Ammon's horn (tissue), 1 donor: Measurements from ENCODE around the gene RAP2A.

ENCODE experiments used
- DNase-seq: peaks from one replicate; pipeline ENCODE4 v3.0.0-alpha.2; 2016; ENCODE audit warnings: low spot score

RAP2A gene

DNA sequence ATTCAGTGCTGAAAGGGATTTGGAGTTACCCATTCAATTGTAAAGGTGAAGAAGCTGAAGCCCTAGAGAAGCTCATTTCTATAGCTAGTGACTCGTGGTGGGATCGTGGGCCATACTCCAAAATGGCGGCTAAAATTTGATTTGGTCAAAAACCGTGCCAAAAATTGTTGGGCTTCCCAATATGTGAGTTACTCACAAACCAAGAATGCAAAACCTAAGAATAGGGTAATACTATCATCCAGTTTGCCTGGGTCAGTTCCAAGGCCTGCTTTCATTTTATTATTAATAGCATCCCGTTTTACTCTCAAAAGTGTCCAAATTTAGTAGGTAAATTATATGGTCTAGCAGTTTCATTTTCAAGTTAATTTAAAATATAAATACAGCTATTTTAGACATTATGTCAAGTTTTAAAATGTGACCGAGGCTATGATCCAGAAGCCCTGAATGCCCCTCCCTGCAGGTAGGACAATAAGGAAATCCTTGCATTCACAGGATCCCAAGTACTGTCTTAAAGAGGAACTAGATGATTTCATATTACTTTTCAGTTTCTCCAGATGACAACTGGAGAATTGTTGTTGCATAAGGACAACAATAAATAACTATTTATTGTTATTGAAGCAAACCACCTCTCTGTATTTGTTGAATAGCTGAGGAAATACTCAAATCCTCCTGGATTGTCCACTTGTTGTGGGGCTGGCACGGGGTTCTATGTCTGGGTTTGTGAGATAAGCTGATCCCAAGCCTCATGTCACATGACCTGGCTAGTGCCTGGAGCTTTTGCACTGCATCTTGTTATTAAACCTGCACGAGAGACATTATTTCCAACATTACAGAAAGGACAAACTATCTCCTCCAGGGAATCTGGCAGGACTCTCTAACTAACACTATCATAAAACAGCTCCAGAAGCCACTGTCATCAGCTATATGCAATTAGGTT is 11.6 kb upstream of the RAP2A start:
- no peak for DNase-seq

DNA sequence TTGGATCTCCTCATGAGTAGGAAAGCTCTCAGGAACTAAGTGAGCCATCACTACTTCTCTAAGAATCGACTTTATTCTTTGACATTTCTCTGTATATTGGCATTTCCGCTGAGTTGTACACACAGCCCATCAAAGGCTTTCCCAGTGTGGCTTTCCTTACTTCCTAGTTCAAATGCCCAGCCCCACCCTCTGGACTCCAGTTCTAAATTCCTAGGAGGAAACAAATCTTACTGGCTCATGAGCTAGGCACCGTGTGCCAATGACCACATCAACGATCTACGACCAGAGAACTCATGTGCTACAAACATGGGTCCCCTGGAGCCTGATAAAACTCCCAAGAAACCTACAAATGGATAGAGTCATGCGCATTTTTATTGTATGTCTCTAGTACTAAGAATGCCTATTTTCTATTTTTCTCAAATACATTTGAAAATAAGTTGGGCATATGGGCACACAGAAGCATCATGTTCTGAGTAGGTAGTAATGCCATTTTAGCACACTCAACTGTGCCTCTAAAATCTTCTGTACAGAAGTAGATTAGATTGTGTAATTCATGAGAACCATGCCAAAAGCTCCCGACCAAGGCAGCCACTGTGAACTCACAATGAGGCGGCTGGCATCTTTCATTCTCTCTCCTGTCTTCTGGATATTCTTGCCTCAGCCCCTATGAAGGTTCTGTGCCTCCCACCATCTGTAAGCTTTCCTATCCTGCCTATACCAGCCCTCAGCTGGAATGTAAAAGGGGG is 10.5 kb upstream of the RAP2A start:
- DNase-seq = peak; percentile 50

DNA sequence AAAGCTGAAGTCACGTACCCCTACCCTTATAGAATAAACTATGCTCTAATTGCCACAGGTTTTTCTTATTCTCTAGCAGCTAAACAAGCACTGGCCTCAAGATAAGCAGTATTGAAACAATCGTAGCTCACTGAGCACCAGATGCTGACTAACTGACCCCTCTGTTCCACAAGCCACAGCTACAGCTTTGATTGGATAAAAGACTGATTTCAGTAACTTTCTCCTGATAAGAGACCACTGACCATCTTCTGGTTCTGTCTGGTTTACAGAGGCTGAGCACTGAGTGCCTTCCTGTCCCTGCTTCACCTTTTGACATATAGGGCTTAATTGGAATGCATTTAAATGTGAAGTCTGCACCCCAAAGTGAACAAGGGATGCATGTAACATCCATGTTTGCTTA is 8.4 kb upstream of the RAP2A start:
- DNase-seq = no peak

DNA sequence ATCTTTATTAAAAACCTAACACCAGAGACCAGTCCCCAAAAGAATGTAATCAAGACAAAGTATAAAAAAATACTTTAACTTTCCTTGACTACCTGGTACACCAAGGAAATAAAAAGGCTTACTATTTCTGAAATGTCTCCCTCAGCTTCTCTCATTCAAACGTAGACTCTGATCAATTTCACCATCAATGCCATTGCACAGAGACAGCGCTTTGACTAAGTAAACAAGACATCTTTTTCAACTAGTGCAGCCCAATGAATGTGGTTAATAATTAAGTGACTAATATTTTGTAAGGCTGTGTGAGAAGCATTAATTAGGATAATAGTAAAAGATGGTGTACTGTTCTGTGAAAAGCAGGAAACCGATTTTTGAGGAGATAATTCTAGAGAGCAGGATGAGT is 7.3 kb upstream of the RAP2A start:
- no peak for DNase-seq

DNA sequence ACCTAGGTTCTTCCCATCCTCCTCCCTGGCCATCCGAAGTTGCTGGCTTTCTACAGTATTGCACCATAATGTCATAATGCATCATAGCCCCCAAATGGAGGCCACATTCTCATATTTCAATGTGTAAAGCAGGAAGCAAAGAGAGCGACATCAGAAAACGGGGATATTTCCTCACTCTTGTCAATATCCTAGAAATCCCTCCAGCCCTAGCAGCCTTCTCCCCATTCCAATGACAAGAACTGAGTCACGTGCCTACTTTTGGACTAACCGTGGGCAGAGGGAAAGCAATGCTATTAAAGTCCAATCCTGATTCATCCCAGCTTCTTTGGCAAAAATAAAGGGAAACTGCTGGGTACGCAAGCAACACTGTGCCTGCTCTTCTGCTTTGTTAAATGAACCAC is 4.3 kb upstream of the RAP2A start:
- DNase-seq = peak; percentile 86

DNA sequence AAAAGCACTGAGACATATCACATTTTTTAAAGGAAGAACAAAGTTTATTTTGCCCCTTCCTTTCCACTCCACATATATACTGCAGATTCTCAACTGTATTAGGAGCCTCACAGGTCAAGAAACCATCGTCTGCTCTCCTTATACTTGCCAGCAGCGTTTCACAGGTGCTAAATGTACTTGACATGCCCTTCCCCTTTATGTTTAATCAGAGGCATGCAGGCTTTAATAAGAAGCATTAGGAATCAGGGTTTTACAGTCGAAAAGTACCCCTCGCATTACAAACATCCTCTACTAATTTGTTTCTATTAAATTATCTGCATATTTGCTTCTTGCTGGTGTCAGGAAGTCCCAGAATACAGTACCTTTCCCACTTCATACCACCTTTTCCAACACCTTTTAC is 3.7 kb upstream of the RAP2A start:
- no peak for DNase-seq

DNA sequence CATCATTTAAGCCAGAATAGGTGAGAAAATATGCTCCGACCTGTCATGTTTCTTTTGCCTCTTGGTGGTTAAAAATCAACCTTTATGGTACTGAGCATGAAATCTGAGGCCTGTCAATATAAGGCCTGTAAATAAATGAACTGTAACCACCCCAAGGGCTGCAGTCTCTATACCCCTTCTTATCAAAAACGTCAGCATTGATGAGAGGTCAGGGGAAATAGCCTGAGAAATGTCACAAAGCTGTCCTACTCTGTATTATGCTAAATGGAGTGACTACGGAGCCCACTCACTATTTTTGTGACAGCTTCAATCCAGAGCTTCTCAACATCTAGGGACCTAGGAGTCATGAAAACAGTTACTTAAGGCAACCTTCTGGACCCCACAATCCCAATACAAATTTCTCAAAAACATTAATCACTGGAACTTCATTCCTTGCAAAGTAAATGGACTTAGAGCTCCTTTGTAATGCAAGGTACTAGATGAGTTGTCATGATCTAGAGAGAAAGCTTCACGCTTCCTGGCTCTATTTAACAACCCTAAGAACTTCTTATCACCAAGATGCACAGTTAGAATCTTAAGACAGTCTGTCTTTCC is 2.7 kb upstream of the RAP2A start:
- DNase-seq = no peak

DNA sequence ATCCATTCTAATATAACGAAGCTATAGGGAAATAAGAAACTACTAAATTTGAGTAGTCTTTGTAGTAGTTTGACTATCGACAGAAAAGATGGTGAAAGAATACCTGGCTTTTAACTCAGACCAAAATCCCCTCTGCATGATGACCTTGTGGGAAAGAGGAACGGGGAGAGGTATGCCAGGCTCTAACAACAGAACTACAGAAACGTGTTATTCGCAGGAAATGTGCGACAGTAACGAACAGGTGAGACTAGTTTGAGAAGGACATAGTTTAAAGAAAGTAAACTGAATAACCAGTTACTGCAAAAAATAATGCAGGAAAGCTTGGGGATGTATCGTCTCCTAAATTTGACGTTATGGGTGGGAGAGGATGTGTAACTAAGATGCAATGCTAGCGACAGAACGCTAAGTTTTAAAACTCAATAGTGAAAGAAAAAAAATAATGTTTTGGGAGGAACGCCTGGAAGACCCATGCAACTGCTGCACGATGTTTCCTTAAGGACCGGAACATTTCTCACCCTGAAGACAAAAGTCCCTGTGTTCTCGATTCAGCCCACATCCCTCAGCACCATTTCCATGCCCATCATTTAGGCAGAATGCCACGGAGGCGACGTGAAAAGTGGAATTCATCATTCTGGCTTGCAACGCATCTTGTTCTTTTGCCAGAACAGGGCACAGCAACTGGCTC is 1.6 kb upstream of the RAP2A start:
- DNase-seq = no peak

DNA sequence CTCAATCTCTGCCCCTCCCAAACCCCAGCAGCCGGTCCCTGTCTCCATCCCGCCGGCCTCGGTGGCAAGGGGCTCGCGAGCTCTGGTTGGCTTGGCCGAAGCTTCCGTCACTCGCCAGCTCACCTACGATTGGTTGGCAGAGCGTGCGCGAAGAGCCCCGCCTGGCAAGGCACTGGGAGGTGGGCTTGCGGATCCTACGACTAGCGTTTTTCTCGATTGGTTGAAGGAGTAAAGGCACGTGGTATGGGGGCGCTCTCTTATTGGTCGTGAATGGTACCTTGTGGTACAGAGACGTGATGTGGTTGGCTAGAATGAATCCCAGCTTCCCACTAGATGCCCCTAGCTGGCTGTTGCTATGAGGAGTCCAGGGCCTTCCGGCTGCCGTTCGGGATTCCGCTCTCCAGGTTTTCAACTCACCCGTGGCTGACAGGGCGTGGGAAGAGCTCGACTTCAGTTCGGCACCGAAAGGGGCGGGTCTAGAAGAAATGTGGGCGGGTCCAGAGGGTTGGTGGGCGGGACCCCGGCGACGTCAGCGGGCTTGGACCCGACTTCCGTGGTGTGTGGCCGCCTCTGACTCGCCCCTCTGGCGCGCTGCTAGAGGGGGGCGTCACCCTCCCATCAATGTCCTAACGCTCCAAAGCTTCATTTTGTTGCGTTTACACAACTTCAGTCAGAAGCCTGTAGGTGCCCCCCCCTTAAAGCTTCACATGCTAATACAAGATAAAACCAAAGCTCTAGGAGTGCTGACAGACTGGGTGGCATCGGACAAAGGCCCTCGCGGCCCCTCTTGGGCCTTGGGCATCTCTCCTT is 847 bp upstream of the RAP2A start:
- DNase-seq = peak; percentile 100

DNA sequence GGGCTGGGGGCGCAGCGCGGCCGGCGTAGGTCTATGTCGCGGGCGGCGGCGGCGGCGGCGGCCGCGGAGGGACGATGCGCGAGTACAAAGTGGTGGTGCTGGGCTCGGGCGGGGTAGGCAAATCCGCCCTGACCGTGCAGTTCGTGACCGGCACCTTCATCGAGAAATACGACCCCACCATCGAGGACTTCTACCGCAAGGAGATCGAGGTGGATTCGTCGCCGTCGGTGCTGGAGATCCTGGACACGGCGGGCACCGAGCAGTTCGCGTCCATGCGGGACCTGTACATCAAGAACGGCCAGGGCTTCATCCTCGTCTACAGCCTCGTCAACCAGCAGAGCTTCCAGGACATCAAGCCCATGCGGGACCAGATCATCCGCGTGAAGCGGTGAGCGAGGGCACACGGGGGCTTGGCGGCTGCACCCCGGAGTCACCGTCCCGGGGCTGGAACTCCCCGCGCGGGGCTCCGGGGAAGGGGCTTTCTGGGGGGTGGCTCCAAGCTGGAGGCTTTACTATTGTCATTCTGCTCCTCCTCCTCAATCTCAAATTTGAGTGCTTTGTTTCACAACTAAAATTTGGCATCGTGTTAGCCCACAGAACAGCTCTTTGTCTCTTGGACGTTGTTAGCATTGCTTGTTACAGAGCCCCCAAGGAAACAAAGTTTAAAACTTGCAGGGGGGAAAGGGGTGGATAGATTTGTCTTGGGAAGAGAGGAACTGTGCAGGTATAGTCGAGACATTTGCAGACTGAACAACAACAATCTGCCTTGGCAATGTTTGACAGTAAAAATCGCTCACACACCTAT is 630 bp downstream of the RAP2A start:
- peak; percentile 56 for DNase-seq

DNA sequence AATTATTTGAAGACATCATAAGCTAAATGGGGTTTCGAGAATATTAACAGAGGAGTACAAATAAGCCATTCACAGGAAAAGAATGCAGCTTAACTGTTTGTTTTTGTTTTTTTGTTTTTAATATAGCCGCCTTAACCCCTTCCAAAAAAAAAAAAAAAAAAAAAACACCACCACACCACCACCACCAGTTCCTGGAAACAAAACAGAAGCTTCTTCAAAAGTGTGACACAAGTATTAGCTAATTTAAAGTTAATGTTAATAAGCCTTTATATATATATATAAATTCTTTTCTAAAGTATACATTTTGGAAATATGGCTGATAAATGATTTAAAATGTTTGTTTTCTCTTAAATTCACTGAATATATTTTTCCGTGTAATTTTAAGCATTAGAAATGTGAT is 1.4 kb downstream of the RAP2A start:
- no peak for DNase-seq

DNA sequence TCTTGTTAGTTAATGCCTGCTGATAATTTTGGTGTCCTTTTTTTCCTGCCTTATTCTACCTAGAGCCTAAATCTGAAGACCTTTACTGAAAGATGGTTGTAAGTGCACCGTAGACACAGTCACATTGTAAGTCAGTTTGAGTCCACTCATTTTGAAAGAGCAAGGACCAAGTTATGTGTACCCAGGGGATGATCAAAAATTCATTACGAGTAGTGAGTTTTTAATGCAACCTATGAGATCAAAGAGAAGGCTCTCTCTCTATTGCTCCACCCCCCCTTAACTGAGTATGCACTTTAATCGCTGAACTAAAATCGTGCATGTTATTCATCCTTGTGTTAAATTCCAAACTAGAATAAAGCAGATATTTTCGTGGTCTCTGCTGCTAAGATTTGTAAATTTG is 1.8 kb downstream of the RAP2A start:
- DNase-seq = no peak

DNA sequence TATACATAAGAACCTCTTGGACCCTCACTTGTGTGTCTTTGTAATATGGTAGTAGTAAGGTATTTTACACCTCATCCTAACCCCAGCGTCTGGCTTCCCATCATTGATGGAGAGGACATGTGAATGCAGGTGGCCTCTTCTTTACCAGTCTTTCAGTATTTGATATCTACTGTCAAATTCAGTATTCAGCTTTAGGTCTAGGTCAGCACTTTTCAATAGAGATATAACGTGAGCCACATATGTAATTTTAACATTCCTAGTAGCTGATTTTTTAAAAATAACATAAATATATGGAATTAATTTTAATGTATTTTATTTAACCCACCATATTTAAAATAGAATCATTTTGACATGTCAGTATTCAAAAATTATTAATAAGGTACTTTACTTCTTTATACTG is 2.9 kb downstream of the RAP2A start:
- DNase-seq = no peak

DNA sequence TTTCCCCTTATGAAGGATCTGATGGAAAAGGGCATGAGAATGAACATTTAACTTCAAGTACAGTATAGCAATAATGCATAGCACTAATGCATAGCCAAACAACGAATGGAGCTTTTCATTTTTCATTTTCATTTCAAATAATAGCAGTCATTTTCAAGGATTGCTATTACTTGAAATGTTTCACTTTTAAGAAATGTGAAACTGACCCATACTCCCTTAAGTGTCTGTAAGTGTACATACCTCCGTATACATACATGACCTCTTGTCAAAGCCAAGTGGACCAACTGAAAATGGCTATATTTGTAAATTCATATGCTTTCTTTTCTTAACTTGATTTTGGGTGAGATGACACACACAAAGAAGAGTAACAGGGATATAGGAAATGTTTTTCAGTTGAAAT is 3.8 kb downstream of the RAP2A start:
- DNase-seq = no peak

DNA sequence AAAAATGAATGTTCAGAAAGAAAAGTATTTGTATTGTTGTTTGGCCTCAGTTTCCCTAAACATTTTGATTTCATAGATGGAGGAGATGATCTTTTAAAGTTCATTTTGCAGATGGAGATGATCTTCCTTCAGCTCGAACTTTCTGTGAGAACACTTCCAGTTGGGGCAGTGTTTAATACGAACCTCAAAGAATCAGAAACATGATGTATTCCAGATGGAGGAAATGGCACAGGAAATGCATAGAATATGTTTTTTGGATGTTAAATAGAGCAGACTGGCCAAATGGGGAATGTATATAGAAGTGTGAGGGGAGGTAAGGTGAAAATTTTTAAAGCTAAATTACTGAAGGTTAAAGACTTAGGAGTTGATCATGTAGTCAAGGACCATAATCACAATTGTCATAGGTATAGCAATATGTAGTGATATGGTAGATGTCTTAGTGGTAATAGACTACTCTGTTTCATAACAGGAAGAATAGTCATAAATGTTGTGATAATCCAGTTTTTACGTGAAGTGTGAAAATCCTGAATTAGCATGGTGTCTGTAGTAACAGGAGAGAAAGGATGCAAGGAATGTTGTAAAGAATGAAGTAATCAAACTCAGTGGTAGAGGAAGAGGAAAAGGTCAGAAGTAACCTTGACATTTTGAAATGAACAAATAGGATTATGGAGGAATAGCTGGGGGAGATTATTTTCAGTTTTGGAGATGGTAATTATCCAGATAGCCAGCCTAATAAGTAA is 5.1 kb downstream of the RAP2A start:
- DNase-seq = no peak

DNA sequence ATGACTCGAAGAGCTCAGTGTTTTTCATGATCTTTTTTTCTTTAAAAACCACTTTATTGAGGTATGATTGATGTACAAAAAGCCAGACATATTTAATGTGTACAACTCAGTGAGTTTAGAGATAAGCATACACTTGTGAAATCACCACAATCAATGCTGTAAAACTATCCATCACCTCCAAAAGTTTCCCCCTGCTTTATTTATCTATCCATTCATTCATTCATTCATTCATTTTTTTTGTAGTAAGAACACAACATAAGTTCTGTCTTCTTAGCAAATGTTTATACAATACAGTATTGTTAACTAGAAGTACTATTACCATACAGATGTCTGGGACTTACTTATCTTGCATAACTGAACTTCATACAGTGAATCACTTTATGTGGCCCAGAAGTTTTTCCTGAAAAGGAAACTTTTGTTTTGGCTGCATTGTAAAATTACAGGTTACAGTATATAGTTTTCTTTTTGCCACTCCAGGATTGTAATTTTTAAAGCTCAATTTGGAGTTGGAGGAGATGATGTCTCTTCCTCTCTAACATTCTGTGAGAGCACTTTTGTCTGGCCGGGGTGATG is 6.7 kb downstream of the RAP2A start:
- no peak for DNase-seq

DNA sequence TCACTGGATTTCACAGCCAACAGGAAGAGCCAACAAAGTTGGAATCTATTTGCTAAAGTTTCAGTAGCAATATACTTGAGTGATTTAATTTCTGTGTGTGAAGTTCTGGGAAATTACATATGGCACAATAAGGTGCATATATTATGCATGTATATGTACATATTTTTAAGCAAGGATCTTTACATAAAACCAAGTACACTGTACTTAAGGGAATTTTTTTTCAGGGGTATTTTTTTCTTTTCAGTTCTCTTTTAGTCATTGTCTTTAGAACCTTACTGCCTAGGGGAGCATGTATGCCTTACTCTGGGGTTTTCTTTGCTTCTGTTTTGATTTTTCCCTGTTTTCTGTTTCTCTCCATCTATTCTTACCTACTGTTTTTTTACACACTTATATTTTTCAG is 7.4 kb downstream of the RAP2A start:
- no peak for DNase-seq

DNA sequence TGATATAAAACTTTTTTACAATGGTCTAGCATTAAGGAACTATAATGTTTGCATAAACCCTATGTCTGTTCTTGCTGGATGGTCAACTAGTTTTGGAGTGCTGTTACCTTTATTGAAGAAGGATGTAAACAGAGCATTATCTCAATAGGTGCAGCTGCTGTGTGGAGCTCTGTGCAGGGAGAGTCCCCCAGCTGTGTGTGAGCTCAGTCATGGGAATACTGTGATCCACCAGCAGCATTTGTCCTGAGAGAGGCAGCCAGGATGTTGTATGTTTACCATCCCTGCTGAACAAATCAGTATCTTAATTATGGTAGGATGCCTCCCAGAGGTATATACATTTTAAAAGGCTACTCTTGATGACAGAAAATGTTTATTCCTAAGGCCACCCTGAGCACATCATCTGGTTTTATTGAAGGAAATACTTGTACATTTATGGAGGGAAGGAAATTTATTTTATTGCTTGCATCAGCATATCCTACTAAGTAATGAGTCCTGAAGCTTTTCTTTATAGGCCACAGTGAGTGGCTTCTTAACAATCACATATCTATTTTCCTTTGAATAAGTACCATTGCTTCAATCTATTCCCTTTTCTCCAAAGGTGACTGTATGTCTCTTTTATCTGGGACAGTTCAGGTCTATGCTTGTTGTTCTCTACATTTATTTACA is 11.7 kb downstream of the RAP2A start:
- no peak for DNase-seq

DNA sequence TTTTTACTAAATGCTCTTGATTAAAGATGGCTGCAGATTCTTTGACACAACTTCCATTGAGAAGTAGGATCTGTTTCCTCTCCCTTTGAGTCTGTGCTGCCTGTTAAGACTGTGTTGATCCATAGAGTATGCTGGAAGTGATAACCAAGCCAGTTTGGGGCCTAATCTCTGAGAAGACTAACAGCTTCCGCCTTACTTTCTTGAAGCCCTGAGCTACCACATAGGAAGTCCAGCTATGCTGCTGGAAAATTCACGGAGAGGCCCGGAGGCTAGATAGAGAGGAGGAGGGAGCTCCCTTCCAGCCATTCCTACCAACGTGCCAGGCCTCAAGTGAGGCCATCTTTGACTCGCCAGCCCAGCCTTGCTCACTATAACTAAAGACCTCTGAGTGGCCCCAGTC is 12.5 kb downstream of the RAP2A start:
- no peak for DNase-seq
